PC-3 (cell line): Measurements from ENCODE around the gene PEX11G.

ENCODE experiments used
- CTCF ChIP-seq: fragments of 300-600 bp; sonication (generic); conservative IDR thresholded peaks from 2 replicates; pipeline ENCODE4 v1.5.1; 2017; ENCODE audit warnings: antibody characterized with exemption, low read depth, mild to moderate bottlenecking, low read length
- EZH2 ChIP-seq: fragments of 300-600 bp; sonication (generic); IDR thresholded peaks from one replicate; pipeline ENCODE4 v1.6.1; 2017; ENCODE audit warnings: antibody characterized with exemption, mild to moderate bottlenecking, low read length; ENCODE audit not compliant: unreplicated experiment
- EZH2phosphoT487 ChIP-seq: fragments of 300-600 bp; sonication (generic); IDR thresholded peaks from 2 replicates; pipeline ENCODE4 v1.6.1; 2018; ENCODE audit warnings: mild to moderate bottlenecking, antibody characterized with exemption, low read length, borderline replicate concordance

GRCh38 chr19:7441468-7442146 lies 47.2 kb downstream of the PEX11G start:
- no peak for TF ChIP-seq CTCF
- TF ChIP-seq EZH2: no peak
- no peak for TF ChIP-seq EZH2phosphoT487
